ENCODE data around the gene TTLL5.
A peak's percentile ranks its signal among the peaks of the same experiment; 100 is the strongest.

Gene TTLL5

GRCh38 chr14:75876530-75876929, 215.5 kb downstream of the TTLL5 start:
- no peak for DNase-seq

- no peak for DNase-seq
These were observed 216.2 kb downstream of the TTLL5 start for GRCh38 chr14:75877292-75877691.

GRCh38 chr14:75877884-75878283, 216.8 kb downstream of the TTLL5 start:
- DNase-seq = no peak

GRCh38 chr14:75879031-75879430, 218.0 kb downstream of the TTLL5 start:
- no peak for DNase-seq

- no peak for DNase-seq
These were observed 219.5 kb downstream of the TTLL5 start for GRCh38 chr14:75880512-75880911.

- DNase-seq = no peak
These were observed 220.9 kb downstream of the TTLL5 start for GRCh38 chr14:75881994-75882393.

GRCh38 chr14:75884198-75884611, 223.2 kb downstream of the TTLL5 start:
- DNase-seq = no peak

GRCh38 chr14:75885829-75886228, 224.8 kb downstream of the TTLL5 start:
- no peak for DNase-seq

- no peak for DNase-seq
These were observed 225.7 kb downstream of the TTLL5 start for GRCh38 chr14:75886636-75887348.

- DNase-seq = no peak
These were observed 227.9 kb downstream of the TTLL5 start for GRCh38 chr14:75888945-75889344.

- DNase-seq = no peak
These were observed 235.3 kb downstream of the TTLL5 start for GRCh38 chr14:75896341-75896740.

- DNase-seq = no peak
These were observed 243.3 kb downstream of the TTLL5 start for GRCh38 chr14:75904311-75904710.

GRCh38 chr14:75905147-75905904, 244.3 kb downstream of the TTLL5 start:
- DNase-seq = no peak

GRCh38 chr14:75906228-75906627, 245.2 kb downstream of the TTLL5 start:
- no peak for DNase-seq

GRCh38 chr14:75906680-75907280, 245.7 kb downstream of the TTLL5 start:
- DNase-seq = peak; percentile 33

GRCh38 chr14:75907756-75908359, 246.8 kb downstream of the TTLL5 start:
- DNase-seq = no peak

- no peak for DNase-seq
These were observed 248.6 kb downstream of the TTLL5 start for GRCh38 chr14:75909630-75910029.

- DNase-seq = no peak
These were observed 249.0 kb downstream of the TTLL5 start for GRCh38 chr14:75910048-75910447.

- DNase-seq = no peak
These were observed 250.8 kb downstream of the TTLL5 start for GRCh38 chr14:75911883-75912282.

- no peak for DNase-seq
These were observed 252.1 kb downstream of the TTLL5 start for GRCh38 chr14:75913183-75913582.

- DNase-seq = no peak
These were observed 254.0 kb downstream of the TTLL5 start for GRCh38 chr14:75915045-75915444.

GRCh38 chr14:75917322-75917945, 256.4 kb downstream of the TTLL5 start:
- no peak for DNase-seq

GRCh38 chr14:75917946-75918335, 256.9 kb downstream of the TTLL5 start:
- DNase-seq = no peak
